GM19455 (cell line): Measurements from ENCODE around the gene ATP10D.
A peak's percentile ranks its signal among the peaks of the same experiment; 100 is the strongest.
"Not testable (repeated sequence)": the region's sequence is repeated elsewhere in the genome, so short reads cannot be mapped to it uniquely, and the experiment has no call there.

Experiments
- ATAC-seq: cut with Tn5 transposase; IDR thresholded peaks from one replicate; pipeline ENCODE4 v1.9.1; 2021; ENCODE audit not compliant: unreplicated experiment

ATP10D gene

DNA sequence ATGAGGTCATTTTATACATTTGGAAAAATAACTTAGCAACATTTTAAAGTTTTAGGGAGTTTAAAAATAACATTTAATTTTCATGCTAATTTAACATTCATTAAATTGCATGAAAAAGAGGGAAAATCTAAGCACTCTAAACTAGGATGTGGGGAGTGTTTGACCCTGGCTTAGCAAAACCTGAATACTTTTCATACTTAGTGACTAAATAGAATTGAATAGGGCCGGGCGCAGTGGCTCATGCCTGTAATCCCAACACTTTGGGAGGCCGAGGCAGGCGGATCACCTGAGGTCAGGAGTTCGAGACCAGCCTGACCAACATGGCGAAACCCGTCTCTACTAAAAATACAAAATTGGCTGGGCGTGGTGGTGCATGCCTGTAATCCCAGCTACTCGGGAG is 1.7 kb downstream of the ATP10D start:
- not testable (repeated sequence) for ATAC-seq

- ATAC-seq = no peak
Measured at GRCh38 chr4:47488706-47489105, 3.6 kb downstream of the ATP10D start.

GRCh38 chr4:47490550-47490949 is 5.5 kb downstream of the ATP10D start:
- peak; percentile 82 for ATAC-seq

DNA sequence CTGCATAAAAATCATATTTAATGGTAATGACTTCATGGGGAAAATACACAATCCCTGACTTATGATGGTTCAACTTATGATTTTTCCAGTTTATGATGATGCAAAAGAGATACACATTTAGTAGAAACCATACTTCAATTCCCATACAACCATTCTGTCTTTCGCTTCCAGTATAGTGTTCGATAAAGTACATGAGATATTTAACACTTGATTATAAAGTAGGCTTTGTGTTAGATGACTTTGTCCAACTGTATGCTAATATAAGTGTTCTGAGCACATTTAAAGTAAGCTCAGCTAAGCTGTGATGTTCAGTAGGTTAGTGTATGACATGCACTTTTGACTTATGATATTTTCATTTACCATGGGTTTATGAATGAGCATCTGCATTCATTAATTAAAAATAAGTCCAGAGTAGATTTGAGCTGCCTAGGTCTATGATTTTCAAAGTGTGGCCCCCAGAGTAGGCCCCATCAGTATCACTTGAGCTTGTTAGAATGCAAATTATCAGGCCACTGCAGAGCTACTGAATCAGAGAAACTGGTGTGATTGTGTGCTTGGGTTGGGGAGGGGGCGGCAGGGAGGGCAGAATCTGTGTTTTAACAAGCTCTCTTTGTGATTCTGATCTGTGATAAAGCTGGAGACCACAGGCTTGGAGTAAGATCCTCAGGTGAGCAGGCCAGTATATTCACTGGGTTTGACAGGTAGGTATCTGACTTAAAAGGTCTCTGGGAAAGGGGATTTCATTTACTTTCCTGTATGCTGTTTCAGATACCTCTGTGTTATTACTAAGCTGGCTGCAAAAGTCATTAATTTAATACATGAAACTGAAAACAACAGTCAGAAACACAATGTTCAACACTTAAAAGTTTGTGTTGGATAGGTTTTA is 8.4 kb downstream of the ATP10D start:
- no peak for ATAC-seq

DNA sequence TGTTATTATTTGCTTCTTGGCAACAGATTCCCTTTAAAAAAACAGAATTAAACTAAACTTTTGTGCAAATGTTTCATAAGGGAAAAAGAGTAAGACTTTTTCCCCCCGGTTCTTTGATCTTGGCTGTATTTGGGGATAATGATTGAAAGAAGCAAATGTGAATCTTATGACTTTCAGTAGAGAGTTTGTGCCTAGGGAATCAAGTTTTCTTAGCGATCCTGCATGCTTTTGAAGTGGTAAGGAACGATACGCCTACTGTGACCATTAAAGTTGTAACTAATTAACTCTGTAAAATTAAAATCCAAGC is 9.0 kb downstream of the ATP10D start:
- no peak for ATAC-seq

DNA sequence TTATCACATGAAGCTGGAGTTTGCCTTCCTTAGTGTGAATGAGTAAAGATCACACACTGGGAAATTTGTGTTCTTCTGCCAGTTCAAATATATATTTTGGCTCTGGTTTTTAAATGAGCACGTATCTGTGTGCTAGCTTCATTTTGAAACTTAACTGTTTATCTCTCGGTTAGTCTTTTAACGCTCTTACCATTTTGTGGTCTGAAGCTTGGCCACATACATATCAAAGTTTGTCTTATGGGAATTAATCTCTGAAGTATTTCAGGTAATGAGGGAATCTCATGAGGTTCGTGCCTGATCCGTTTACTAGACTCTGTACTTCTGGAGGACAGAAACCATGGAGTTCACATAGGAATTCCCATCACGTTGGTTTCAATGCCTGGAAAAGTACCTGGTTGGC is 13.8 kb downstream of the ATP10D start:
- no peak for ATAC-seq

DNA sequence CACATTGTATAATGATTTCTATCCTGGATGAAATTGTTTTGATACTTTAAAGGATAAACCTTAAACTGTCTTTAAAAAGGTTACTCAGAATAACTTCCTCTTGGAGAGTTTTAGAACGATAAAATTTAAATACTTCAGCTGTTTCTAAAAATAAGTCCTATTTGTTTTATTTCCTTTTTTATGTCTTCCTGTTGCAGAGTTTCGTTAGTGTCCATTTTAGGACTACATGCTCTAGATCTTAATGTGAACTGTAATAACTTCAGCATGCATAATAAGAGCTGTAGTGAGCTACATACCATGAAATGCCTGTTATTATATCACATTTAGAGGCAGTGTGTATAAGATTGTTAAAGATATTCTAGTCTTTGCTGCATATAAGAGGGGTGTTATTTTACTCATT is 14.6 kb downstream of the ATP10D start:
- peak; percentile 41 for ATAC-seq

- no peak for ATAC-seq
Measured at GRCh38 chr4:47500776-47501175, 15.7 kb downstream of the ATP10D start.

GRCh38 chr4:47505147-47505546 is 20.1 kb downstream of the ATP10D start:
- no peak for ATAC-seq

DNA sequence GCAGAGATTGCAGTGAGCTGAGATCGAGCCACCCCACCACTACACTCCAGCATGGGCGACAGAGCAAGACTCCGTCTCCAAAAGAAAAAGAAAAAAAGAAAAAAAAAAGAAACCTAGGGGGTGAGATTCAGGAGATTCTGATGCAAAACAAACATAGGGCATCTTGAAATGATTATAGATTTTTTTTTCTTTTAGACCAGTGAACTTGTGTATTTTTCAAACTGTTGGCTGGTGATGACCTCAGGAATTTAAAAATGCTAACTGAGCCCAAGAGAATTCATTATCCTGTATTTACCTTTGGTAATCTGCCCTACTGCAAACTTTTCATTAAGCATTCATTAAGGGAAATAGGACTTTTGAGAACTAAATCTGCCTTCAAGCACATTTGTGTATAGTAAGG is 20.6 kb downstream of the ATP10D start:
- no peak for ATAC-seq

DNA sequence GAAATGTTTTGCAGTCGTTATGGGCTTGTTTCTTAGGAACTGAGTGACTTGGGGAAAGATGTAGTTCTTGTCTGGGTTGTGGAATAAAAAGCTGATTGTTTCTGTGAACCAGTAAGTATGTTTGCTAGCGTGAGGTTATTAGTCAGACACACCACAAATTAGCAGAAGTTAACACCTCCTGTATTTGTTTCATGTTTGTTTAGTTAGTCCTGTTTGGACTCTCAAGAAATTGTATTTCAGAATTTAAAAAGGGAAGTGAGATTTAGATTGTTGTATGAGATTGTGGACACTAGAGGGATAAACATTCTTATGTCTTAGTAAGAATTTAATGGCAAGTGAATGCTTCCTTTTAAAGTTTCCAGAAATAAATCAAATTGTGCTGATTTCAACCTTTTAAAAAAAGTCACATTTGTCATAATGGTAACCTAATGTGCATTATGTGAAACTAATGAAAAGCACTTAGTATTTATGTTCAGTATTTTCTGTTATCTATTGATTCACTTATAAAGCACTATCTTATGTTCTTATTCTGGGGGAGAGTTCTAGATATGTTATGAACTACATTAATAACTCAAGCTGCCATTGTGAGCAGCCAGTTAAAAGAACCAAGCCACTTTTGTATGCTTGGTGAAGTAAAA is 25.6 kb downstream of the ATP10D start:
- ATAC-seq = peak; percentile 95

DNA sequence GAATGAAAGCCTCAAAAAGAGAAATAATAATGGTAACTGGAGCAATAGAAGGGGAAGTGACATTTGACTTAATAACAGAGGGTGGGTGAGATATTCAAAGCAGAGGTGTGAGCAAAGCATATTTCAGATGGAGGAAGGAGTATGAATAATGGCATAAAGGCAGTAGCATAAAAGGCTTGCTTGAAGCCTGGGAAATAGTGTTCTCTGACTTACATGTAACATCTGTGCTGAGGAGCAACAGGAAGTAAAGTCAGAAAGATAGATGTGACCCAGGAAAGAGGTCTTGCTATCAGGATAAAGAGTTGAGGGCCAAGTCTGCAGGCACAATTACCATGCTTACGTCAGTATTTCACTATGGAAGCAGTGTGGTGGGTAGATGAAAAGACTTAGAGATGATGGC is 28.4 kb downstream of the ATP10D start:
- ATAC-seq = no peak

- peak; percentile 100 for ATAC-seq
Measured at GRCh38 chr4:47519239-47519883, 34.3 kb downstream of the ATP10D start.

DNA sequence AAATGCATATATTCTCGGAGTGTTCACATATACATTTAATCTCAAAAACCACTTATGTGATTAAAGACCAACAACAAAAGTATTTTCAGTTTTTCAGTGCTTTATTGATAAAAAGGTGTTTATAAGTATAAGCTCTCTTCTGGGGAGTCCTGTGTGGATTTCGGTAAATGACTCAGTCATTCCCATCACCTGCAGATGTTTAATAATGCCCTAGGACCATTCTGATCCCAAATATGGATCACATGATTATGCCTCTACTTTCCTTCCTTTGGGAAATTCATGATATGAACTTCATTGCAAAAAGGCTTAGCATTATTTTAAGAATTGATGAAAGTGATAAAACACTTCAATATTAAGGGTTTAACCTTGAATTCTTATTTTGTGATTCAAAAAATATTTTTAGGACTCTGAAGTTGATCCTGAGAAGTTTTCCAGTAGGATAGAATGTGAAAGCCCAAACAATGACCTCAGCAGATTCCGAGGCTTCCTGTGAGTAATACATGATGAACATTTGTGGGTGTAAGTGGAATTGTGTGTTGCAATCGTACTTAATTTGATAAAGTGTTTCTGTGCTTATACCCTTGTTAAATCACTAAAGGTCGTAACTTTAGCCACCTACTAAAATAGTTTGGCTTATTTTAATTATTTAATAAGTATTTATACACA is 40.2 kb downstream of the ATP10D start:
- no peak for ATAC-seq

DNA sequence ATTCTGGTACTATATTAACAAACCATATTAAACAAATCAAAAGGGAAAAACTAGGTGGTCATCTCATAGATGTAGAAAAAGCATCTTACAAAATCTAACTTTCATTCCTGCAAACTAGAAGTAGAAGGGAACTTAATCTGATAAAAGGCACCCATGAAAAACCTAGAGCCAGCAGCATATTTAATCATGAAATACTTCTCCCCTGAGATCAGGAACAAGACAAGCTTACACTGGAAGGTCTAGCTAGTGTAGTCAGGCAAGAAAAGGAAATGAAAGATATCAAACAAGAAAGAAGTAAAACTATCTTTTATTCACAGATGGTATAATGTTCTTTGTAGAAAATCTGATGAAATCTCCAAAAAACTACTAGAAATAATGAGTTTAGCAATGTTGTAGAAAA is 41.2 kb downstream of the ATP10D start:
- ATAC-seq = no peak

GRCh38 chr4:47528646-47529045 is 43.6 kb downstream of the ATP10D start:
- not testable (repeated sequence) for ATAC-seq

DNA sequence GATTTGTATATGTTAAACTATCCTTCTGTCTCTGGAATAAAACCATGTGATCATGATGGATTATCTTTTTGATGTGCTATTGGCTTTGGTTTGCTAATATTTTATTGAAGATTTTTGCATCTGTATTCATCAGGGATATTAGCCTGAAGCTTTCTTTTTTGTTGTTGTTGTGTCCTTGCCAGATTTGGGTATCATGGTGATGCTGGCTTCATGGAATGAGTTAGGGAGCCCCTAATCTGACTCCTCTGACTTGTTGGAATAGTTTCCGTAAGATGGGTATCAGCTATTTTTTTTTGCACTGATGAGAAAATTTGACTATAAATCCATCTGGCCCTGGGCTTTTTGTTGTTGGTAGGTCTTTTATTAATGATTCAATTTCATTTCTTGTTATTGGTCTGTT is 45.7 kb downstream of the ATP10D start:
- no peak for ATAC-seq

GRCh38 chr4:47531241-47531953 is 46.3 kb downstream of the ATP10D start:
- ATAC-seq = peak; percentile 100

DNA sequence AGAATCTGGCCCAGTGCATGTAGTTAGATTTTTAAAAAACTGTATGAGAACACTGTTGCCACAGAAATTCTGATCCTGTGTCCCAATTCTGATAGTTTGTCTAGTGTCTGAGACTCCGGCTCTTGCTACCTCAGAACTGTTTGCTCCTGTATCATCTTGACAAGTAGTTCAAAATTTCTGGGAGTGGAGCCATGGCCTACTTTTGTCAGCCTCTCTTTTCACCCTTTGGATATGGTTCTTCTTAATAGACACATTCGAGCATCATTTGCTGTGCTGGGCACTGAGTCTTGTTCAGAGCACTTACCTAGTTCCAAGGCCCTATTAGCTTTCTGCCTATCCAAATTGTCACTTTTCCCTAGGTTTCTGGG is 46.9 kb downstream of the ATP10D start:
- ATAC-seq = no peak

- no peak for ATAC-seq
Measured at GRCh38 chr4:47532658-47533057, 47.6 kb downstream of the ATP10D start.

- no peak for ATAC-seq
Measured at GRCh38 chr4:47533689-47534347, 48.7 kb downstream of the ATP10D start.
